SK-N-SH treated with all-trans-retinoic acid at 6 μM for 48 hours (cell line): ENCODE measurements around the gene ADARB2.

Experiments
- CSDC2 ChIP-seq: fragments of 250-450 bp; sonication (Bioruptor Pico); IDR thresholded peaks from 2 replicates; pipeline ENCODE4 v1.5.0; 2020; ENCODE audit warnings: mild to moderate bottlenecking, moderate library complexity
- ESRRG ChIP-seq: fragments of 250-450 bp; sonication (Bioruptor Pico); IDR thresholded peaks from 2 replicates; pipeline ENCODE4 v1.6.1; 2021; ENCODE audit warnings: mild to moderate bottlenecking
- ISL1 ChIP-seq: fragments of 250-450 bp; sonication (Bioruptor Pico); IDR thresholded peaks from 2 replicates; pipeline ENCODE4 v2.1.2; 2022; ENCODE audit warnings: mild to moderate bottlenecking, moderate library complexity
- RARB ChIP-seq: fragments of 250-450 bp; sonication (Bioruptor Pico); IDR thresholded peaks from 2 replicates; pipeline ENCODE4 v1.8.0; 2021; ENCODE audit warnings: mild to moderate bottlenecking, moderate library complexity
- SNAI2 ChIP-seq: fragments of 250-450 bp; sonication (Bioruptor Pico); IDR thresholded peaks from 2 replicates; pipeline ENCODE4 v1.5.0; 2020; ENCODE audit warnings: mild to moderate bottlenecking, moderate library complexity
- TOX ChIP-seq: fragments of 250-450 bp; sonication (Bioruptor Pico); IDR thresholded peaks from 2 replicates; pipeline ENCODE4 v1.8.0; 2021; ENCODE audit warnings: mild to moderate bottlenecking, moderate library complexity, borderline replicate concordance
- ZFP3 ChIP-seq: fragments of 250-450 bp; sonication (Bioruptor Pico); IDR thresholded peaks from 2 replicates; pipeline ENCODE4 v1.5.0; 2020; ENCODE audit warnings: mild to moderate bottlenecking, moderate library complexity
- ZFP30 ChIP-seq: fragments of 450-650 bp; formaldehyde crosslinking; IDR thresholded peaks from 2 replicates; pipeline ENCODE4 v1.5.0; 2022; ENCODE audit warnings: mild to moderate bottlenecking, moderate library complexity
- ZNF70 ChIP-seq: fragments of 450-650 bp; formaldehyde crosslinking; IDR thresholded peaks from 2 replicates; pipeline ENCODE4 v1.5.0; 2020; ENCODE audit warnings: mild to moderate bottlenecking, moderate library complexity
- TF ChIP-seq, protein P1 (sequence below): fragments of 250-450 bp; sonication (Bioruptor Pico); IDR thresholded peaks from 2 replicates; pipeline ENCODE4 v1.5.1; 2020; ENCODE audit warnings: low read depth, mild to moderate bottlenecking, moderate library complexity
- TF ChIP-seq, protein P2 (sequence below): fragments of 250-450 bp; sonication (Bioruptor Pico); IDR thresholded peaks from 2 replicates; pipeline ENCODE4 v1.5.1; 2021; ENCODE audit warnings: mild to moderate bottlenecking, moderate library complexity
- TF ChIP-seq, protein P3 (sequence below): fragments of 250-450 bp; sonication (Bioruptor Pico); IDR thresholded peaks from 2 replicates; pipeline ENCODE4 v1.8.0; 2020; ENCODE audit warnings: mild to moderate bottlenecking, moderate library complexity, borderline replicate concordance

DNA sequence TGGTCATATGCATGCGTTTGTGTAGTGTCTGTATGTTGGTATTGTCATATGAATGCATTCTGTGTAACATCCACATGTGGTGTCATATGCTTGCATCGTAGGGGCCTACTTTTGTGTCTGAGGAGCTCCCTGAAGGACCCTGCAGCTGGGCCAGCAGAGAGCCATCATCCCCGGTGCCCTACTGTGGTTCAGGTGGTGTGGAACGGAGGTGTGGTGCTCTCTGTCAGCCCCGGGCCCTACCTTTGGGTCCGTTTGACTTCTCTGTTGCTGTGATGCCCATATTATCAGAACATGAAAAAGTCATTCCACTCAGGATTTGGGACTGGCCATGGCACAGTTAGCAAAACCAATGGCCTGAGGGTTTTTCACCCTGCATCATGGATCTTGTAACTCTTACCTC lies 217.9 kb downstream of the ADARB2 start:
- no peak for TF ChIP-seq ISL1 (CRISPR knock-in tag)
- TF ChIP-seq TOX (CRISPR knock-in tag), result no peak
- TF ChIP-seq, protein P1, sequence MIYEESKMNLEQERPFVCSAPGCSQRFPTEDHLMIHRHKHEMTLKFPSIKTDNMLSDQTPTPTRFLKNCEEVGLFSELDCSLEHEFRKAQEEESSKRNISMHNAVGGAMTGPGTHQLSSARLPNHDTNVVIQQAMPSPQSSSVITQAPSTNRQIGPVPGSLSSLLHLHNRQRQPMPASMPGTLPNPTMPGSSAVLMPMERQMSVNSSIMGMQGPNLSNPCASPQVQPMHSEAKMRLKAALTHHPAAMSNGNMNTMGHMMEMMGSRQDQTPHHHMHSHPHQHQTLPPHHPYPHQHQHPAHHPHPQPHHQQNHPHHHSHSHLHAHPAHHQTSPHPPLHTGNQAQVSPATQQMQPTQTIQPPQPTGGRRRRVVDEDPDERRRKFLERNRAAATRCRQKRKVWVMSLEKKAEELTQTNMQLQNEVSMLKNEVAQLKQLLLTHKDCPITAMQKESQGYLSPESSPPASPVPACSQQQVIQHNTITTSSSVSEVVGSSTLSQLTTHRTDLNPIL (CRISPR knock-in tag), result no peak
- TF ChIP-seq, protein P2, sequence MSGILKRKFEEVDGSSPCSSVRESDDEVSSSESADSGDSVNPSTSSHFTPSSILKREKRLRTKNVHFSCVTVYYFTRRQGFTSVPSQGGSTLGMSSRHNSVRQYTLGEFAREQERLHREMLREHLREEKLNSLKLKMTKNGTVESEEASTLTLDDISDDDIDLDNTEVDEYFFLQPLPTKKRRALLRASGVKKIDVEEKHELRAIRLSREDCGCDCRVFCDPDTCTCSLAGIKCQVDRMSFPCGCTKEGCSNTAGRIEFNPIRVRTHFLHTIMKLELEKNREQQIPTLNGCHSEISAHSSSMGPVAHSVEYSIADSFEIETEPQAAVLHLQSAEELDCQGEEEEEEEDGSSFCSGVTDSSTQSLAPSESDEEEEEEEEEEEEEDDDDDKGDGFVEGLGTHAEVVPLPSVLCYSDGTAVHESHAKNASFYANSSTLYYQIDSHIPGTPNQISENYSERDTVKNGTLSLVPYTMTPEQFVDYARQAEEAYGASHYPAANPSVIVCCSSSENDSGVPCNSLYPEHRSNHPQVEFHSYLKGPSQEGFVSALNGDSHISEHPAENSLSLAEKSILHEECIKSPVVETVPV, result no peak
- no peak for TF ChIP-seq RARB (CRISPR knock-in tag)
- TF ChIP-seq CSDC2 (CRISPR knock-in tag), result no peak
- no peak for TF ChIP-seq ESRRG (CRISPR knock-in tag)
- TF ChIP-seq ZFP30 (CRISPR knock-in tag), result no peak
- no peak for TF ChIP-seq SNAI2 (CRISPR knock-in tag)
- TF ChIP-seq, protein P3, sequence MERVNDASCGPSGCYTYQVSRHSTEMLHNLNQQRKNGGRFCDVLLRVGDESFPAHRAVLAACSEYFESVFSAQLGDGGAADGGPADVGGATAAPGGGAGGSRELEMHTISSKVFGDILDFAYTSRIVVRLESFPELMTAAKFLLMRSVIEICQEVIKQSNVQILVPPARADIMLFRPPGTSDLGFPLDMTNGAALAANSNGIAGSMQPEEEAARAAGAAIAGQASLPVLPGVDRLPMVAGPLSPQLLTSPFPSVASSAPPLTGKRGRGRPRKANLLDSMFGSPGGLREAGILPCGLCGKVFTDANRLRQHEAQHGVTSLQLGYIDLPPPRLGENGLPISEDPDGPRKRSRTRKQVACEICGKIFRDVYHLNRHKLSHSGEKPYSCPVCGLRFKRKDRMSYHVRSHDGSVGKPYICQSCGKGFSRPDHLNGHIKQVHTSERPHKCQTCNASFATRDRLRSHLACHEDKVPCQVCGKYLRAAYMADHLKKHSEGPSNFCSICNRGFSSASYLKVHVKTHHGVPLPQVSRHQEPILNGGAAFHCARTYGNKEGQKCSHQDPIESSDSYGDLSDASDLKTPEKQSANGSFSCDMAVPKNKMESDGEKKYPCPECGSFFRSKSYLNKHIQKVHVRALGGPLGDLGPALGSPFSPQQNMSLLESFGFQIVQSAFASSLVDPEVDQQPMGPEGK (CRISPR knock-in tag), result no peak
- no peak for TF ChIP-seq ZFP3 (CRISPR knock-in tag)
- no peak for TF ChIP-seq ZNF70 (CRISPR knock-in tag)
